Measurements from ENCODE around the gene ADGRB3. TPM values are rescaled to one million over a fixed set of nuclear protein-coding genes. Genes with fewer than 3 reads are reported as not detected.
A peak's percentile ranks its signal among the peaks of the same experiment; 100 is the strongest.

The ADGRB3 gene
- total RNA-seq, 1 donor from 2014 or later = 2.7 TPM

- TF ChIP-seq POLR2AphosphoS5 (IDR thresholded peaks at IDR 0.05; ENCODE audit: insufficient read depth in 1 of 2, low read depth in 1 of 2) (no peak), CTCF (IDR thresholded peaks at IDR 0.05) (no peak), POLR2A (IDR thresholded peaks at IDR 0.05) (no peak)
- H3K4me3 ChIP-seq = no peak overlapping the region
- H3K4me1 ChIP-seq = no peaks in the 10 kb centered on the region
- intact Hi-C loops (cut with DNase I) = no loop called here
- no peak overlapping the region for H3K27ac ChIP-seq
- H3K9me3 ChIP-seq = no peaks in the 10 kb centered on the region
- no peaks in the 10 kb centered on the region for H3K36me3 ChIP-seq
- no peaks in the 10 kb centered on the region for H3K27me3 ChIP-seq
- DNase-seq (ENCODE audit: extremely low spot score in 2 of 2) = no peak
Measured at GRCh38 chr6:68951270-68951669, 316.2 kb downstream of the ADGRB3 start.

GRCh38 chr6:68958327-68958726, 323.2 kb downstream of the ADGRB3 start:
- TF ChIP-seq POLR2AphosphoS5 (IDR thresholded peaks at IDR 0.05; ENCODE audit: insufficient read depth in 1 of 2, low read depth in 1 of 2) (no peak), CTCF (IDR thresholded peaks at IDR 0.05) (no peak), POLR2A (IDR thresholded peaks at IDR 0.05) (no peak)
- Histone ChIP-seq H3K9me3 (no peaks in the 10 kb centered on the region), H3K4me1 (no peaks in the 10 kb centered on the region), H3K4me3 (no peak overlapping the region), H3K27me3 (no peaks in the 10 kb centered on the region), H3K36me3 (no peaks in the 10 kb centered on the region), H3K27ac (no peak overlapping the region)
- DNase-seq (ENCODE audit: extremely low spot score in 2 of 2) = no peak
- intact Hi-C loops (cut with DNase I) = no loop called here

GRCh38 chr6:68967549-68968300, 332.6 kb downstream of the ADGRB3 start:
- intact Hi-C loops (cut with DNase I) = no loop called here
- DNase-seq (ENCODE audit: extremely low spot score in 2 of 2) = no peak
- Histone ChIP-seq H3K36me3 (no peaks in the 10 kb centered on the region), H3K4me3 (no peak overlapping the region), H3K9me3 (no peaks in the 10 kb centered on the region), H3K27me3 (no peaks in the 10 kb centered on the region), H3K4me1 (no peaks in the 10 kb centered on the region), H3K27ac (no peak overlapping the region)
- no peak for TF ChIP-seq POLR2A (IDR thresholded peaks at IDR 0.05)
- TF ChIP-seq CTCF (IDR thresholded peaks at IDR 0.05) = peak; percentile 25 to 62 (median 54)

GRCh38 chr6:68968301-68968649, 333.2 kb downstream of the ADGRB3 start:
- no peak for DNase-seq (ENCODE audit: extremely low spot score in 2 of 2)
- Histone ChIP-seq H3K9me3 (no peaks in the 10 kb centered on the region), H3K4me3 (no peak overlapping the region), H3K4me1 (no peaks in the 10 kb centered on the region), H3K36me3 (no peaks in the 10 kb centered on the region), H3K27ac (no peak overlapping the region), H3K27me3 (no peaks in the 10 kb centered on the region)
- TF ChIP-seq CTCF (IDR thresholded peaks at IDR 0.05) = peak in 1 of 3 experiments; percentile 2
- no peak for TF ChIP-seq POLR2AphosphoS5 (IDR thresholded peaks at IDR 0.05; ENCODE audit: insufficient read depth in 1 of 2, low read depth in 1 of 2)
- intact Hi-C loops (cut with DNase I) = no loop called here

GRCh38 chr6:68973066-68973465, 338.0 kb downstream of the ADGRB3 start:
- H3K4me1 ChIP-seq = no peaks in the 10 kb centered on the region
- no peak for TF ChIP-seq CTCF (IDR thresholded peaks at IDR 0.05)
- no peak for TF ChIP-seq POLR2A (IDR thresholded peaks at IDR 0.05)
- no peak for TF ChIP-seq POLR2AphosphoS5 (IDR thresholded peaks at IDR 0.05; ENCODE audit: insufficient read depth in 1 of 2, low read depth in 1 of 2)
- H3K27me3 ChIP-seq = no peaks in the 10 kb centered on the region
- no peak overlapping the region for H3K27ac ChIP-seq
- H3K4me3 ChIP-seq = no peak overlapping the region
- H3K36me3 ChIP-seq = no peaks in the 10 kb centered on the region
- intact Hi-C loops (cut with DNase I) = no loop called here
- H3K9me3 ChIP-seq = no peaks in the 10 kb centered on the region
- DNase-seq (ENCODE audit: extremely low spot score in 2 of 2) = no peak
